ENCODE data around the gene METTL16.

Gene METTL16

GRCh38 chr17:2415081-2415480 lies 96.6 kb downstream of the METTL16 start:
- Histone ChIP-seq H3K4me3 (ENCODE audit: low read length) (no peak overlapping the region), H3K9me3 (ENCODE audit: low read length) (no peaks in the 10 kb centered on the region), H3K4me1 (ENCODE audit: insufficient read depth, low read length) (peaks cover 36% of the 10 kb centered on the region), H3K27me3 (ENCODE audit: insufficient read depth, low read length) (no peaks in the 10 kb centered on the region), H3K36me3 (ENCODE audit: insufficient read depth, low read length) (peaks cover 26% of the 10 kb centered on the region), H2AFZ (ENCODE audit: low read depth, low read length) (no peak overlapping the region)

GRCh38 chr17:2414446-2415064 lies 97.1 kb downstream of the METTL16 start:
- H2AFZ ChIP-seq (ENCODE audit: low read depth, low read length) = no peak overlapping the region
- peaks cover 21% of the 10 kb centered on the region for H3K36me3 ChIP-seq (ENCODE audit: insufficient read depth, low read length)
- no peak overlapping the region for H3K4me3 ChIP-seq (ENCODE audit: low read length)
- H3K4me1 ChIP-seq (ENCODE audit: insufficient read depth, low read length) = peaks cover 36% of the 10 kb centered on the region
- no peaks in the 10 kb centered on the region for H3K9me3 ChIP-seq (ENCODE audit: low read length)
- H3K27me3 ChIP-seq (ENCODE audit: insufficient read depth, low read length) = no peaks in the 10 kb centered on the region

- Histone ChIP-seq H3K9me3 (ENCODE audit: low read length) (no peaks in the 10 kb centered on the region), H3K4me3 (ENCODE audit: low read length) (no peak overlapping the region), H3K27me3 (ENCODE audit: insufficient read depth, low read length) (no peaks in the 10 kb centered on the region), H3K36me3 (ENCODE audit: insufficient read depth, low read length) (peaks cover 18% of the 10 kb centered on the region), H3K4me1 (ENCODE audit: insufficient read depth, low read length) (peaks cover 26% of the 10 kb centered on the region), H2AFZ (ENCODE audit: low read depth, low read length) (no peak overlapping the region)
These were observed 99.1 kb downstream of the METTL16 start for GRCh38 chr17:2412561-2413021.

- H3K36me3 ChIP-seq (ENCODE audit: insufficient read depth, low read length) = peaks cover 18% of the 10 kb centered on the region
- no peak overlapping the region for H2AFZ ChIP-seq (ENCODE audit: low read depth, low read length)
- no peaks in the 10 kb centered on the region for H3K9me3 ChIP-seq (ENCODE audit: low read length)
- H3K4me3 ChIP-seq (ENCODE audit: low read length) = no peak overlapping the region
- peaks cover 24% of the 10 kb centered on the region for H3K4me1 ChIP-seq (ENCODE audit: insufficient read depth, low read length)
- no peaks in the 10 kb centered on the region for H3K27me3 ChIP-seq (ENCODE audit: insufficient read depth, low read length)
These were observed 100.7 kb downstream of the METTL16 start for GRCh38 chr17:2410951-2411350.

- Histone ChIP-seq H2AFZ (ENCODE audit: low read depth, low read length) (no peak overlapping the region), H3K9me3 (ENCODE audit: low read length) (no peaks in the 10 kb centered on the region), H3K36me3 (ENCODE audit: insufficient read depth, low read length) (peaks cover 8% of the 10 kb centered on the region), H3K4me3 (ENCODE audit: low read length) (no peak overlapping the region), H3K27me3 (ENCODE audit: insufficient read depth, low read length) (no peaks in the 10 kb centered on the region), H3K4me1 (ENCODE audit: insufficient read depth, low read length) (peaks cover 23% of the 10 kb centered on the region)
These were observed 104.5 kb downstream of the METTL16 start for GRCh38 chr17:2406903-2407790.

- Histone ChIP-seq H2AFZ (ENCODE audit: low read depth, low read length) (no peak overlapping the region), H3K36me3 (ENCODE audit: insufficient read depth, low read length) (peaks cover 8% of the 10 kb centered on the region), H3K4me3 (ENCODE audit: low read length) (no peak overlapping the region), H3K9me3 (ENCODE audit: low read length) (no peaks in the 10 kb centered on the region), H3K27me3 (ENCODE audit: insufficient read depth, low read length) (no peaks in the 10 kb centered on the region), H3K4me1 (ENCODE audit: insufficient read depth, low read length) (peaks cover 23% of the 10 kb centered on the region)
These were observed 105.3 kb downstream of the METTL16 start for GRCh38 chr17:2406271-2406902.

- no peak overlapping the region for H3K4me3 ChIP-seq (ENCODE audit: low read length)
- peaks cover 23% of the 10 kb centered on the region for H3K4me1 ChIP-seq (ENCODE audit: insufficient read depth, low read length)
- H3K36me3 ChIP-seq (ENCODE audit: insufficient read depth, low read length) = peaks cover 4% of the 10 kb centered on the region
- no peaks in the 10 kb centered on the region for H3K27me3 ChIP-seq (ENCODE audit: insufficient read depth, low read length)
- H2AFZ ChIP-seq (ENCODE audit: low read depth, low read length) = no peak overlapping the region
- H3K9me3 ChIP-seq (ENCODE audit: low read length) = no peaks in the 10 kb centered on the region
These were observed 106.3 kb downstream of the METTL16 start for GRCh38 chr17:2405247-2405926.

GRCh38 chr17:2403044-2403443 lies 108.6 kb downstream of the METTL16 start:
- H3K9me3 ChIP-seq (ENCODE audit: low read length) = no peaks in the 10 kb centered on the region
- H3K27me3 ChIP-seq (ENCODE audit: insufficient read depth, low read length) = no peaks in the 10 kb centered on the region
- H3K36me3 ChIP-seq (ENCODE audit: insufficient read depth, low read length) = peaks cover 4% of the 10 kb centered on the region
- H3K4me1 ChIP-seq (ENCODE audit: insufficient read depth, low read length) = peaks cover 33% of the 10 kb centered on the region
- H2AFZ ChIP-seq (ENCODE audit: low read depth, low read length) = no peak overlapping the region
- H3K4me3 ChIP-seq (ENCODE audit: low read length) = no peak overlapping the region

GRCh38 chr17:2402544-2402943 lies 109.1 kb downstream of the METTL16 start:
- Histone ChIP-seq H3K9me3 (ENCODE audit: low read length) (no peaks in the 10 kb centered on the region), H3K4me3 (ENCODE audit: low read length) (peak overlapping the region; percentile 40), H3K4me1 (ENCODE audit: insufficient read depth, low read length) (peaks cover 36% of the 10 kb centered on the region), H3K36me3 (ENCODE audit: insufficient read depth, low read length) (peaks cover 4% of the 10 kb centered on the region), H2AFZ (ENCODE audit: low read depth, low read length) (no peak overlapping the region), H3K27me3 (ENCODE audit: insufficient read depth, low read length) (no peaks in the 10 kb centered on the region)

- H2AFZ ChIP-seq (ENCODE audit: low read depth, low read length) = peak overlapping the region; percentile 31
- H3K4me1 ChIP-seq (ENCODE audit: insufficient read depth, low read length) = peaks cover 36% of the 10 kb centered on the region
- H3K36me3 ChIP-seq (ENCODE audit: insufficient read depth, low read length) = peaks cover 4% of the 10 kb centered on the region
- peak overlapping the region; percentile 96 for H3K4me3 ChIP-seq (ENCODE audit: low read length)
- H3K9me3 ChIP-seq (ENCODE audit: low read length) = no peaks in the 10 kb centered on the region
- H3K27me3 ChIP-seq (ENCODE audit: insufficient read depth, low read length) = no peaks in the 10 kb centered on the region
These were observed 110.1 kb downstream of the METTL16 start for GRCh38 chr17:2401426-2402221.

GRCh38 chr17:2400877-2401425 lies 110.7 kb downstream of the METTL16 start, which contains the start of gene MNT:
MNT (minus strand) TSS chr17:2401060; CDS start chr17:2400712, 348 bp downstream.
- H2AFZ ChIP-seq (ENCODE audit: low read depth, low read length) = peak within 1 kb of the TSS; percentile 31
- H3K4me3 ChIP-seq (ENCODE audit: low read length) = peak within 1 kb of the TSS; percentile 96
- peaks cover 4% of the 10 kb centered on the region for H3K36me3 ChIP-seq (ENCODE audit: insufficient read depth, low read length)
- H3K27me3 ChIP-seq (ENCODE audit: insufficient read depth, low read length) = no peaks in the 10 kb centered on the region
- peaks cover 37% of the 10 kb centered on the region for H3K4me1 ChIP-seq (ENCODE audit: insufficient read depth, low read length)
- no peaks in the 10 kb centered on the region for H3K9me3 ChIP-seq (ENCODE audit: low read length)

- H3K4me3 ChIP-seq (ENCODE audit: low read length) = peak overlapping the region; percentile 96
- H3K27me3 ChIP-seq (ENCODE audit: insufficient read depth, low read length) = no peaks in the 10 kb centered on the region
- H3K9me3 ChIP-seq (ENCODE audit: low read length) = no peaks in the 10 kb centered on the region
- H3K4me1 ChIP-seq (ENCODE audit: insufficient read depth, low read length) = peaks cover 42% of the 10 kb centered on the region
- peaks cover 2% of the 10 kb centered on the region for H3K36me3 ChIP-seq (ENCODE audit: insufficient read depth, low read length)
- H2AFZ ChIP-seq (ENCODE audit: low read depth, low read length) = peak overlapping the region; percentile 6
These were observed 111.2 kb downstream of the METTL16 start for GRCh38 chr17:2400474-2400866.
